GM10266 (cell line): ENCODE measurements around the gene STAG3.
"Not testable (repeated sequence)": the region's sequence is repeated elsewhere in the genome, so short reads cannot be mapped to it uniquely, and the experiment has no call there.

ENCODE experiments used
- DNase-seq: peaks from one replicate; pipeline ENCODE4 v3.0.0; 2012; ENCODE audit errors: extremely low spot score
- TF ChIP-seq, protein P1 (sequence below): IDR thresholded peaks from 2 replicates; pipeline ENCODE4 v1.5.1; 2012; ENCODE audit warnings: mild to moderate bottlenecking, low read depth; ENCODE audit not compliant: control insufficient read depth, insufficient read depth; ENCODE audit errors: missing control alignments

The STAG3 gene

GRCh38 chr7:100137851-100138760 is 39.6 kb upstream of the STAG3 start:
- TF ChIP-seq, protein P1, sequence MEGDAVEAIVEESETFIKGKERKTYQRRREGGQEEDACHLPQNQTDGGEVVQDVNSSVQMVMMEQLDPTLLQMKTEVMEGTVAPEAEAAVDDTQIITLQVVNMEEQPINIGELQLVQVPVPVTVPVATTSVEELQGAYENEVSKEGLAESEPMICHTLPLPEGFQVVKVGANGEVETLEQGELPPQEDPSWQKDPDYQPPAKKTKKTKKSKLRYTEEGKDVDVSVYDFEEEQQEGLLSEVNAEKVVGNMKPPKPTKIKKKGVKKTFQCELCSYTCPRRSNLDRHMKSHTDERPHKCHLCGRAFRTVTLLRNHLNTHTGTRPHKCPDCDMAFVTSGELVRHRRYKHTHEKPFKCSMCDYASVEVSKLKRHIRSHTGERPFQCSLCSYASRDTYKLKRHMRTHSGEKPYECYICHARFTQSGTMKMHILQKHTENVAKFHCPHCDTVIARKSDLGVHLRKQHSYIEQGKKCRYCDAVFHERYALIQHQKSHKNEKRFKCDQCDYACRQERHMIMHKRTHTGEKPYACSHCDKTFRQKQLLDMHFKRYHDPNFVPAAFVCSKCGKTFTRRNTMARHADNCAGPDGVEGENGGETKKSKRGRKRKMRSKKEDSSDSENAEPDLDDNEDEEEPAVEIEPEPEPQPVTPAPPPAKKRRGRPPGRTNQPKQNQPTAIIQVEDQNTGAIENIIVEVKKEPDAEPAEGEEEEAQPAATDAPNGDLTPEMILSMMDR, result no peak
- peak; percentile 9 for DNase-seq

GRCh38 chr7:100141555-100141949 is 36.2 kb upstream of the STAG3 start:
- DNase-seq, result no peak
- TF ChIP-seq, protein P1, result no peak

- no peak for DNase-seq
- TF ChIP-seq, protein P1, result no peak
Measured at GRCh38 chr7:100142461-100142860, 35.3 kb upstream of the STAG3 start.

- DNase-seq, result not testable (repeated sequence)
Measured at GRCh38 chr7:100146350-100146749, 31.4 kb upstream of the STAG3 start.

DNA sequence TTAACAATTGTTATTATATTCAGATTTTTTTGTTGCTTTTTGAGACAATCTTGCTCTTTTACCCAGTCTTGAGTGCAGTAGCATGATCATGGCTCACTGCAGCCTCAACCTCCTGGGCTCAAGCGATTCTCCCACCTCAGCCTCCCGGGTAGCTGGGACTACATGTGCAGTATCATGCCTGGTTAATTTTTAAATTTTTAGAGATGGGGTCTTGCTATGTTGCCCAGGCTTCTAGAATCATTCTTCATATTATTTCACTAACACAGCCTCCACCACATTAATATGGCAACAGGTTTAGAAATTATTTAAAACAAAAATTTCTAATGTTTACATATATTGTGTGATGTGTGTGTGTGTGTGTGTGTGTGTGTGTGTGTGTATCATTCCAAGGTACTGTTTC is 30.4 kb upstream of the STAG3 start:
- no peak for DNase-seq
- TF ChIP-seq, protein P1, result no peak

GRCh38 chr7:100148225-100148558 is 29.5 kb upstream of the STAG3 start:
- no peak for DNase-seq
- TF ChIP-seq, protein P1, result no peak

- DNase-seq, result peak; percentile 96
- TF ChIP-seq, protein P1, result no peak
Measured at GRCh38 chr7:100148559-100149328, 29.0 kb upstream of the STAG3 start, which contains the start of gene LAMTOR4. Gene LAMTOR4, plus strand, starts transcription at chr7:100148918. Its CDS starts 55 bp downstream, at chr7:100148973.
